ENCODE results near the gene IMMP2L. TPM values are rescaled to one million over a fixed set of nuclear protein-coding genes. Genes with fewer than 3 reads are reported as not detected.

IMMP2L gene
- total and polyA plus RNA-seq, 2 of the 8 experiments (the other 6 are each of a cell fraction or from before 2014, with no cell fraction given): 2.3 to 10.1 TPM

DNA sequence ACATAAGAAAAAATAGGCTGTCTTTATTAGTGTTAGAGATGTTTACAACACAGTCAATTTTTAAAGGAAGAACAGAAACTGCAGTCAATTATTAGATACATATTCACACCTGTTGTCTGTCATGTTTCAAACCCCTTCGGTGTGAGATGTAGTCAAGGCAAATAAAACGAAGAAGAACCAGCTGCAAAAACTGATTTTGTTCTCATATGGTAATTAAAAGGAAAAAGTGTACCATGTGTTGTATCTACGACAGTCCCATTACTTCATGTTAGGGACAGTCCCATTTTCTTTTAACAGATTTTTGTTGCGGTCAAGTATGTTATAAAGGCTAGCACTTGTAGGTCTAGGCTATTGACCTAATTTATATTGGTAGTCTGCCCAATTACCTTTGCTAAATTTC, 321.9 kb downstream of the IMMP2L start:
- ChIA-PET CTCF (ENCODE audit: partially characterized antibody) (no interaction called here), POLR2A (ENCODE audit: partially characterized antibody) (no interaction called here)
- H2BK12ac ChIP-seq (ENCODE audit: low read depth, low read length): no peak overlapping the region
- no peak overlapping the region for H2BK15ac ChIP-seq (ENCODE audit: low read length)
- no peak overlapping the region for H3K56ac ChIP-seq (replicated peaks; ENCODE audit: insufficient read length, low read depth, low read length)
- H3K27me3 ChIP-seq (replicated peaks in 1 of 4; ENCODE audit: control insufficient read depth in 3 of 4, extremely low read depth in 1 of 4, insufficient read depth in 3 of 4, low read length in 3 of 4): no peaks in the 10 kb centered on the region
- H2BK20ac ChIP-seq (ENCODE audit: low read length): no peak overlapping the region
- no peak overlapping the region for H2BK5ac ChIP-seq (ENCODE audit: low read depth, low read length)
- H3K4me2 ChIP-seq (ENCODE audit: insufficient read depth in 1 of 2, low read depth in 2 of 2, low read length in 2 of 2): no peak overlapping the region
- H2BK120ac ChIP-seq (replicated peaks; ENCODE audit: low read depth, low read length): no peak overlapping the region
- no peak overlapping the region for H3K4ac ChIP-seq (replicated peaks; ENCODE audit: insufficient read length, low read depth, low read length)
- H3K27ac ChIP-seq (ENCODE audit: low read depth, low read length): no peak overlapping the region
- H3K18ac ChIP-seq (ENCODE audit: extremely low read depth, low read length): no peak overlapping the region
- WGBS, 2 experiments (ENCODE audit: extremely low coverage in 1 of 2, insufficient coverage in 1 of 2, insufficient read length in 1 of 2, insufficient replicate concordance in 2 of 2, low coverage in 1 of 2, low lambda C conversion rate in 2 of 2, missing lambda C conversion rate in 1 of 2): 93% methylated on average over 4 of the region's 4 CpGs; no CpG with 5 or more reads in 1 of the 2 experiments
- no peaks in the 10 kb centered on the region for H3K79me2 ChIP-seq (ENCODE audit: control insufficient read depth in 1 of 2, insufficient read depth in 2 of 2, low read length in 2 of 2)
- no peak for FAIRE-seq
- H2AK5ac ChIP-seq (ENCODE audit: low read depth, low read length): no peak overlapping the region
- H3K23me2 ChIP-seq (ENCODE audit: low read depth, low read length): no peaks in the 10 kb centered on the region
- no peak overlapping the region for H3K23ac ChIP-seq (ENCODE audit: insufficient read length)
- H4K91ac ChIP-seq (replicated peaks; ENCODE audit: insufficient read length, low read length): no peak overlapping the region
- no peak overlapping the region for H3K9ac ChIP-seq (replicated peaks in 1 of 4; ENCODE audit: extremely low read depth in 1 of 4, low read depth in 3 of 4, low read length in 3 of 4)
- no peaks in the 10 kb centered on the region for H3K4me1 ChIP-seq (replicated peaks in 1 of 4; ENCODE audit: control insufficient read depth in 3 of 4, insufficient read depth in 4 of 4, low read length in 3 of 4)
- DNase-seq (ENCODE audit: low read depth in 1 of 2, low spot score in 2 of 2): no peak
- no peaks in the 10 kb centered on the region for H3K36me3 ChIP-seq (ENCODE audit: control insufficient read depth in 2 of 4, insufficient read depth in 4 of 4, low read length in 3 of 4)
- H2AFZ ChIP-seq (ENCODE audit: low read length): no peak overlapping the region
- H3K4me3 ChIP-seq (ENCODE audit: extremely low read depth in 1 of 4, insufficient read depth in 2 of 4, low read depth in 3 of 4, low read length in 4 of 4): no peak overlapping the region
- H4K8ac ChIP-seq (ENCODE audit: extremely low read depth, insufficient read depth, low read length): no peak overlapping the region
- H4K20me1 ChIP-seq (replicated peaks in 1 of 2; ENCODE audit: control insufficient read depth in 1 of 2, insufficient read depth in 2 of 2, low read length in 2 of 2): no peaks in the 10 kb centered on the region
- H3K9me3 ChIP-seq (ENCODE audit: insufficient read depth in 2 of 2, low read depth in 1 of 2, low read length in 1 of 2): no peaks in the 10 kb centered on the region
- no peaks in the 10 kb centered on the region for H3K79me1 ChIP-seq (ENCODE audit: low read depth, low read length)
- no peak overlapping the region for H3K14ac ChIP-seq (ENCODE audit: insufficient read length)
- H4K5ac ChIP-seq (ENCODE audit: insufficient read length, low read depth, low read length): no peak overlapping the region
- TF ChIP-seq SIN3A (conservative IDR thresholded peaks at IDR 0.05 in 1 of 2, IDR thresholded peaks at IDR 0.05 in 1 of 2; ENCODE audit: low read depth in 1 of 2, low read length in 2 of 2) (no peak), HDAC6 (IDR thresholded peaks at IDR 0.05; ENCODE audit: low read depth, low read length) (no peak), TEAD4 (IDR thresholded peaks at IDR 0.05; ENCODE audit: low read depth, low read length) (no peak), JUN (IDR thresholded peaks at IDR 0.05; ENCODE audit: low read depth, low read length) (no peak), ZNF274 (IDR thresholded peaks at IDR 0.05; ENCODE audit: borderline replicate concordance, extremely low read depth, low read length) (no peak)

Measured in H1 (cell line).